ENCODE results near the gene PANK4.
"Not testable (repeated sequence)": the region's sequence is repeated elsewhere in the genome, so short reads cannot be mapped to it uniquely, and the experiment has no call there.

The PANK4 gene

DNA sequence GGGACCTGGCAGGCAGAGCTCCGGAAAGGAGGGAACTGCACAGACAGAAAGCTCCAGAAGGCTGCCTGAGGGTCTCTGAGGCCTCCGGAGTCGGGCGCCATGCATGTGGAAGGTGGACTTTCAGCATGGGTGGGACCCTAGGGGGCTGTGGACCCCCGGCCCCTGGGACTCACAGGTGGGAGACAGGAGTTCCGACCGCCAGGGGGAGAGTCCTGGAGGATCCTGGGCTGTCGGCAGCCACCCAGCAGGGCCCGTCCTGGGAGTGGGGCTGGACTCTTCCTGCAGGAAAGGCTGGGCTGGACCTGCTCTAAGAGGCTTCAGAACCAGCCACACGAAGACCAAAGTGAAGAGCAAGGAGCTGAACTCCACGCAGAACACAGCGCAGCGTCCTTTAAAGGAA lies 43.3 kb upstream of the PANK4 start:
- H2BK120ac ChIP-seq (ENCODE audit: low read depth, low read length); H3K79me1 ChIP-seq (ENCODE audit: low read length); H2AK5ac ChIP-seq (ENCODE audit: low read length); H3K27me3 ChIP-seq (ENCODE audit: insufficient read depth, low read length, poor library complexity); H3K36me3 ChIP-seq (ENCODE audit: control insufficient read depth, insufficient read depth, low read length); H3K27ac ChIP-seq (ENCODE audit: low read depth, low read length); H3K79me2 ChIP-seq (ENCODE audit: control insufficient read depth, insufficient read depth, low read length); H3K18ac ChIP-seq (ENCODE audit: low read length); H4K8ac ChIP-seq (ENCODE audit: low read depth, low read length); H3K23ac ChIP-seq (ENCODE audit: low read length); H3K4ac ChIP-seq (ENCODE audit: low read depth, low read length); H2BK15ac ChIP-seq (replicated peaks; ENCODE audit: low read depth); H3K4me1 ChIP-seq (ENCODE audit: control insufficient read depth, low read depth, low read length); DNase-seq; H4K5ac ChIP-seq (ENCODE audit: low read length); H3K4me3 ChIP-seq (ENCODE audit: low read length); H3K9ac ChIP-seq (ENCODE audit: low read length); H2BK5ac ChIP-seq (ENCODE audit: low read length); H3K4me2 ChIP-seq (ENCODE audit: low read length); H3K56ac ChIP-seq (ENCODE audit: low read length): not testable (repeated sequence)
- WGBS (ENCODE audit: extremely low coverage, insufficient coverage, low lambda C conversion rate), result no CpG with 5 or more reads among the region's 13 CpGs

DNA sequence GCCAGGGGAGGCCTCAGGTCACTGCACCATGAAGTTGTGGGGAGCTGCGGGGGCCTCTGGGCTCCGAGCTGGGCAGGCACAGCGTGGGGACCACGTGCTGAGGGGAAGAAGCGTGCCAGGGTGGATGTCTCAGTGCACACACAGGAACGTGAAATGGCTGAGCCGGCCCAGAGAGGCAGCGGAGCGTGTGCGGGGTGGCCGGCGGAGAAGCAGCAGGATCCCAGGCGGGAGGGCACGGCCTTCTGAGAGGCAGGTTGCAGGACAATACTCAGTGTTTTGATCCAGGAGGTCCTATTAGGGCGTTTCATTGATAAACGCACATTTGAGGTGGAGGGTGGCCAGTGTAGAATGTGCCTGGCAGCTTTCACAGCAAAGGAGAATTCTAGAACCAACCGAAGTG lies 42.7 kb upstream of the PANK4 start:
- no peaks in the 10 kb centered on the region for H3K79me1 ChIP-seq (ENCODE audit: low read length)
- no peaks in the 10 kb centered on the region for H3K36me3 ChIP-seq (ENCODE audit: control insufficient read depth, insufficient read depth, low read length)
- no peak overlapping the region for H2BK5ac ChIP-seq (ENCODE audit: low read length)
- no peaks in the 10 kb centered on the region for H3K27me3 ChIP-seq (ENCODE audit: insufficient read depth, low read length, poor library complexity)
- H3K9ac ChIP-seq (ENCODE audit: low read length), result no peak overlapping the region
- H3K27ac ChIP-seq (ENCODE audit: low read depth, low read length), result no peak overlapping the region
- H3K23ac ChIP-seq (ENCODE audit: low read length), result no peak overlapping the region
- no peak overlapping the region for H3K4ac ChIP-seq (ENCODE audit: low read depth, low read length)
- no peak overlapping the region for H4K8ac ChIP-seq (ENCODE audit: low read depth, low read length)
- no peak for DNase-seq
- H3K18ac ChIP-seq (ENCODE audit: low read length), result no peak overlapping the region
- no peak overlapping the region for H3K56ac ChIP-seq (ENCODE audit: low read length)
- no peaks in the 10 kb centered on the region for H3K4me1 ChIP-seq (ENCODE audit: control insufficient read depth, low read depth, low read length)
- no peak overlapping the region for H2AK5ac ChIP-seq (ENCODE audit: low read length)
- WGBS (ENCODE audit: extremely low coverage, insufficient coverage, low lambda C conversion rate), result no CpG with 5 or more reads among the region's 17 CpGs
- H2BK15ac ChIP-seq (replicated peaks; ENCODE audit: low read depth), result no peak overlapping the region
- H4K5ac ChIP-seq (ENCODE audit: low read length), result no peak overlapping the region
- H3K4me3 ChIP-seq (ENCODE audit: low read length), result no peak overlapping the region
- H2BK120ac ChIP-seq (ENCODE audit: low read depth, low read length), result no peak overlapping the region
- H3K4me2 ChIP-seq (ENCODE audit: low read length), result no peak overlapping the region
- H3K79me2 ChIP-seq (ENCODE audit: control insufficient read depth, insufficient read depth, low read length), result no peaks in the 10 kb centered on the region

DNA sequence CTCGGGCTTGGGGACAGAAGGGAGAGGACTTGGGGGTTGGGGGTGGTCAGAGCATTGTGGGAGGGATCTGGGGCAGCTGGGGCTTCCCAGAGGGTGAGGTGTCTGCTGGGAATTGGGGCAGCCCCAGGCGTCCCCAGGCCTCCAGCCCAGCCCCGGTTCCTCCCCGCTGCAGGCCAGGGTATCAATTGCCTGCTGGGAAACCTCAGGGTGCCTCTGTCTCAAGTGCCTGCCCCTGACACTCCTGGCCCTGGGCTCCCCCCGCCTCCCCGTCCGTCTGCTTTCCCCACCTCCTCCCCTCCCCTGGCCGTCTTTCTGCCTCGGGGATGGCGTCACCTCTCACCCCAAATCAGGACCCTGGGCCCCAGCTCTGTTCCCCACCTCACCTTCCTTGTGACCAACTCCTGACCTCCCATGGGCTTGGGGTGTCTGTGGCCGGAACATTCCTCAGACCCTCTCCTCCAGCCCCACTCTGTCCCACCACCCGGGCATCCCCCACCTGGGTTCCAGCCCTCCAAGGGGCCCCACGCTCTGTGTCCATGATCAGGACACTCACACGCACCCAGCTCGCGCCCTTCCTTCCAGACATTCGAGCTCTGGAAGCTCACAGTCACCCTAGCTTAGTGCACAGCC lies 41.9 kb upstream of the PANK4 start:
- H3K23ac ChIP-seq (ENCODE audit: low read length); H3K4me1 ChIP-seq (ENCODE audit: control insufficient read depth, low read depth, low read length); H3K4ac ChIP-seq (ENCODE audit: low read depth, low read length); H4K5ac ChIP-seq (ENCODE audit: low read length); H2BK120ac ChIP-seq (ENCODE audit: low read depth, low read length); H2BK5ac ChIP-seq (ENCODE audit: low read length); H4K8ac ChIP-seq (ENCODE audit: low read depth, low read length); H3K27me3 ChIP-seq (ENCODE audit: insufficient read depth, low read length, poor library complexity); H3K56ac ChIP-seq (ENCODE audit: low read length); H3K79me1 ChIP-seq (ENCODE audit: low read length); H3K79me2 ChIP-seq (ENCODE audit: control insufficient read depth, insufficient read depth, low read length); H3K36me3 ChIP-seq (ENCODE audit: control insufficient read depth, insufficient read depth, low read length); H3K4me3 ChIP-seq (ENCODE audit: low read length); DNase-seq; H3K4me2 ChIP-seq (ENCODE audit: low read length); H2BK15ac ChIP-seq (replicated peaks; ENCODE audit: low read depth); H3K27ac ChIP-seq (ENCODE audit: low read depth, low read length); H3K18ac ChIP-seq (ENCODE audit: low read length); H2AK5ac ChIP-seq (ENCODE audit: low read length); H3K9ac ChIP-seq (ENCODE audit: low read length): not testable (repeated sequence)
- no CpG with 5 or more reads among the region's 17 CpGs for WGBS (ENCODE audit: extremely low coverage, insufficient coverage, low lambda C conversion rate)

DNA sequence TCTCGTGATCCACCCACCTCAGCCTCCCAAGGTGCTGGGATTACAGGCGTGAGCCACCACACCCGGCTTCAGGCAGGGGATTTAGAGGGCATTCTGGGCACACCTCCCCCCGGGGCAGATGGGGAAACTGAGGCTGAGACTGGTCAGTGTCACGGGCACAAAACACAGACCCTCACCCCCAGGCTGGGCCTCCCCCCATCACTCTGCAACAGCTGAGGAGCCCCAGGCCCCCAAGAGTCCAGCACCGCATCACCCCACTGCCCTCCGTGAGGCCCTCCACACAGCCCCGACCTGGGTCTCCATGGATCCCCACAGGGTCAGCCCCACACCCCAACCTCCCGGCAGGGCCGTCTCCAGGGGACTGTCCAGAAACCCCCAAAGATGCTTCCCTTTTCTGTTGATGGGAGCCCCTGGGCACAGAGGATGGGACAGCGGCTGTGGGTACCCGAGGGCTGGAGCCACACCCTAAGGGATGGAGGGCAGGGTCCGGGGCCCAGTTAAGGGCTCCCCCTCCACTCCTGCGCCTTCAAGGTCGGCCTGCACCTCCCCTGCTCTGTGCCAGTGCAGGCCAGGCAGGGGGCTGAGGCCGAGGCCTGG lies 40.8 kb upstream of the PANK4 start:
- Histone ChIP-seq H4K8ac (ENCODE audit: low read depth, low read length) (no peak overlapping the region), H3K27me3 (ENCODE audit: insufficient read depth, low read length, poor library complexity) (no peaks in the 10 kb centered on the region), H3K79me2 (ENCODE audit: control insufficient read depth, insufficient read depth, low read length) (no peaks in the 10 kb centered on the region), H3K9ac (ENCODE audit: low read length) (no peak overlapping the region), H3K4me1 (ENCODE audit: control insufficient read depth, low read depth, low read length) (no peaks in the 10 kb centered on the region), H3K18ac (ENCODE audit: low read length) (no peak overlapping the region), H3K4me2 (ENCODE audit: low read length) (no peak overlapping the region), H3K36me3 (ENCODE audit: control insufficient read depth, insufficient read depth, low read length) (no peaks in the 10 kb centered on the region), H3K27ac (ENCODE audit: low read depth, low read length) (no peak overlapping the region), H2AK5ac (ENCODE audit: low read length) (no peak overlapping the region), H4K5ac (ENCODE audit: low read length) (no peak overlapping the region), H3K79me1 (ENCODE audit: low read length) (no peaks in the 10 kb centered on the region), H3K23ac (ENCODE audit: low read length) (no peak overlapping the region), H3K56ac (ENCODE audit: low read length) (no peak overlapping the region), H3K4me3 (ENCODE audit: low read length) (no peak overlapping the region), H2BK120ac (ENCODE audit: low read depth, low read length) (no peak overlapping the region), H2BK15ac (replicated peaks; ENCODE audit: low read depth) (no peak overlapping the region), H3K4ac (ENCODE audit: low read depth, low read length) (no peak overlapping the region), H2BK5ac (ENCODE audit: low read length) (no peak overlapping the region)
- no peak for DNase-seq
- no CpG with 5 or more reads among the region's 16 CpGs for WGBS (ENCODE audit: extremely low coverage, insufficient coverage, low lambda C conversion rate)

DNA sequence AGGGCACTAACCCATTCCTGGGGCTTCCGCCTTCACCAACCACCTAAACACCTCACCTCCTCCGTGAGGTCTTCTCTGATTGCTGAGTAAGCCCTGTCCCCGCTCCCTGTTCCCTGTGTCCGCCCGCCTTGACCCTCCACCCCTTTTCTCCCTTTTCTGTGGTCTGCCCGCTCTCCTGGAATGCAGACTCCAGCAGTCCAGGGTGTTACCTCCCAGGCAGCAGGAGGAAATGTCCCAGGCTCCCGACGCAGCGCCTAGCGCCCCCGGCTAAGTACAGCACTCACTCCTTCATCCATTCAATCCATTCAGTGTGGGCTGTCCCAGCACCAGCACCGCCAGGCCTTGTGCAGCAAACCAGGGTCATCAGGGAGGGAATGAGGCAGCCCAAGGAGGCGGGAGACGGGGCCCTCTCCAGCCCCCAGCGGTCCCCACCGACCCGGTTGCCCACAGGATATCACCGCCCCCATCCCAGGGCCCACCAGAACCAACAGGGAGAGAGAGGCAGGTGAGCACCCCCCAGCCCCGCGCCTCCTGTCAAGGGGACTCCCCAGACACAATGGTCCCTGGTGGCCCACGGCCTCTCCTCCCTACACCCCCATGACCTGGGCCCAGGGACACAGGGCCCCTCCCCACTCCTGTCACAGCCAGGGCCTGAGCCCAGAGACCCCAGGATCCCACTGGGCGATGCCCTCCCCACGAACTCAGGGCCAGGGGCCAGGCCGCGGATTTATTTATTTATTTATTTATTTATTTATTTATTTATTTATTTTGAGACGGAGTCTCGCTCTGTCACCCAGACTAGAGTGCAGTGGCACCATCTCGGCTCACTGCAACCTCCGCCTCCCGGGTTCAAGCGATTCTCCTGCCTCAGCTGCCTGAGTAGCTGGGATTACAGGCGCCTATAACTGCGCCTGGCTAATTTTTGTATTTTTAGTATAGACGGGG lies 40.0 kb upstream of the PANK4 start:
- Histone ChIP-seq H3K4me2 (ENCODE audit: low read length) (no peak overlapping the region), H2BK5ac (ENCODE audit: low read length) (no peak overlapping the region), H3K79me2 (ENCODE audit: control insufficient read depth, insufficient read depth, low read length) (no peaks in the 10 kb centered on the region), H2BK120ac (ENCODE audit: low read depth, low read length) (no peak overlapping the region), H3K4ac (ENCODE audit: low read depth, low read length) (no peak overlapping the region), H2BK15ac (replicated peaks; ENCODE audit: low read depth) (no peak overlapping the region), H2AK5ac (ENCODE audit: low read length) (no peak overlapping the region), H3K27me3 (ENCODE audit: insufficient read depth, low read length, poor library complexity) (no peaks in the 10 kb centered on the region), H3K9ac (ENCODE audit: low read length) (no peak overlapping the region), H3K23ac (ENCODE audit: low read length) (no peak overlapping the region), H4K5ac (ENCODE audit: low read length) (no peak overlapping the region), H4K8ac (ENCODE audit: low read depth, low read length) (no peak overlapping the region), H3K18ac (ENCODE audit: low read length) (no peak overlapping the region), H3K79me1 (ENCODE audit: low read length) (no peaks in the 10 kb centered on the region), H3K36me3 (ENCODE audit: control insufficient read depth, insufficient read depth, low read length) (no peaks in the 10 kb centered on the region), H3K56ac (ENCODE audit: low read length) (peak overlapping the region; percentile 15), H3K4me3 (ENCODE audit: low read length) (no peak overlapping the region), H3K27ac (ENCODE audit: low read depth, low read length) (no peak overlapping the region), H3K4me1 (ENCODE audit: control insufficient read depth, low read depth, low read length) (no peaks in the 10 kb centered on the region)
- no peak for DNase-seq
- no CpG with 5 or more reads among the region's 34 CpGs for WGBS (ENCODE audit: extremely low coverage, insufficient coverage, low lambda C conversion rate)

All from mesendoderm (in vitro differentiated cells).